GM19035 (cell line): ENCODE results near the gene ATP6V0E1.

Experiments
- ATAC-seq: cut with Tn5 transposase; IDR thresholded peaks from one replicate; pipeline ENCODE4 v1.9.1; 2021; ENCODE audit not compliant: unreplicated experiment

The ATP6V0E1 gene

GRCh38 chr5:172983542-172984243 is at the start of gene ATP6V0E1:
TSS of gene ATP6V0E1 (plus strand) at chr5:172983771. CDS start at chr5:172983861, 90 bp downstream.
- peak; percentile 84 for ATAC-seq

GRCh38 chr5:172935096-172935495 is 48.5 kb upstream of the ATP6V0E1 start:
- ATAC-seq = no peak

- no peak for ATAC-seq
These were observed 47.2 kb upstream of the ATP6V0E1 start for GRCh38 chr5:172936401-172936800.

- no peak for ATAC-seq
These were observed 44.5 kb upstream of the ATP6V0E1 start for GRCh38 chr5:172939071-172939470.

GRCh38 chr5:172939611-172940267 is 43.8 kb upstream of the ATP6V0E1 start:
- no peak for ATAC-seq

GRCh38 chr5:172940268-172941066 is 43.1 kb upstream of the ATP6V0E1 start:
- ATAC-seq = no peak

- no peak for ATAC-seq
These were observed 42.5 kb upstream of the ATP6V0E1 start for GRCh38 chr5:172941067-172941516.

GRCh38 chr5:172942556-172942955 is 41.0 kb upstream of the ATP6V0E1 start:
- no peak for ATAC-seq

- ATAC-seq = no peak
These were observed 40.2 kb upstream of the ATP6V0E1 start for GRCh38 chr5:172943283-172943841.

- no peak for ATAC-seq
These were observed 39.7 kb upstream of the ATP6V0E1 start for GRCh38 chr5:172943906-172944305.

- no peak for ATAC-seq
These were observed 38.8 kb upstream of the ATP6V0E1 start for GRCh38 chr5:172944741-172945140.

GRCh38 chr5:172945151-172945550 is 38.4 kb upstream of the ATP6V0E1 start:
- ATAC-seq = no peak

GRCh38 chr5:172946146-172946545 is 37.4 kb upstream of the ATP6V0E1 start:
- ATAC-seq = no peak

- ATAC-seq = no peak
These were observed 34.1 kb upstream of the ATP6V0E1 start for GRCh38 chr5:172949426-172949825.

- ATAC-seq = no peak
These were observed 33.2 kb upstream of the ATP6V0E1 start for GRCh38 chr5:172950176-172950965.

GRCh38 chr5:172951371-172952033 is 32.1 kb upstream of the ATP6V0E1 start:
- no peak for ATAC-seq

- no peak for ATAC-seq
These were observed 31.5 kb upstream of the ATP6V0E1 start for GRCh38 chr5:172952034-172952511.

GRCh38 chr5:172953776-172954675 is 29.5 kb upstream of the ATP6V0E1 start:
- no peak for ATAC-seq

- no peak for ATAC-seq
These were observed 28.8 kb upstream of the ATP6V0E1 start for GRCh38 chr5:172954751-172955159.
